Adipocyte (in vitro differentiated cells): ENCODE measurements around the gene PLET1.

Source experiments
- DNase-seq: peaks from one replicate; pipeline ENCODE4 v3.0.0-alpha.2; 2015; ENCODE audit warnings: low read depth
- H3K27me3 ChIP-seq: replicated peaks from 2 replicates; pipeline ENCODE4 v1.7.0; 2013; ENCODE audit warnings: mild to moderate bottlenecking, low read length, moderate library complexity; ENCODE audit not compliant: control insufficient read depth, insufficient read depth
- H3K36me3 ChIP-seq: 2 replicates; pipeline ENCODE4 v1.7.0; 2013; ENCODE audit warnings: low read length, mild to moderate bottlenecking, moderate library complexity; ENCODE audit not compliant: control insufficient read depth, insufficient read depth, severe bottlenecking
- H3K4me1 ChIP-seq: 2 replicates; pipeline ENCODE4 v1.7.0; 2013; ENCODE audit warnings: mild to moderate bottlenecking, low read length, moderate library complexity; ENCODE audit not compliant: control insufficient read depth, insufficient read depth
- H3K4me3 ChIP-seq: 2 replicates; pipeline ENCODE4 v1.7.0; 2013; ENCODE audit warnings: mild to moderate bottlenecking, low read length, moderate library complexity
- H3K9ac ChIP-seq: 2 replicates; pipeline ENCODE4 v1.7.0; 2013; ENCODE audit warnings: mild to moderate bottlenecking, low read length, moderate library complexity
- H3K9me3 ChIP-seq: 2 replicates; pipeline ENCODE4 v1.7.0; 2013; ENCODE audit warnings: mild to moderate bottlenecking, low read length, moderate library complexity; ENCODE audit not compliant: control insufficient read depth

The PLET1 gene

DNA sequence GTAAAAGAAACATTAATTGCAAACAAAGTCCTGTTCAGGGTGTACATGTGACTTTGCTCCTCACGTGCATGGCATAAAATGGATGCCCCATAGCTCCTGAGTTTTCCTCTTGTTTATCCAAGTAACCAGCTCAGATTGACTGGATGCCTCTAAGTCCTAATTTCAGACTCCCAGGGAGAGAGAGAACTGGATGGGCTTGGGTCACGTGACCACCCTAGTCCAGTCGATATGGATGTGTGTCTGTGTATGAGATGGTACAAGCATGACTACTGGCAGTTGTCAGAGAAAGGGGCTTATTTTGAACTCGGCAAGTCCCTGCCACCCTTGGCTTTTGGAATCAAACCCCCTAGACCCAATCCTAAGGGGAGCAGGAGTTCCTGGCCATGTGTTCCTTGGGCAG, 35.4 kb upstream of the PLET1 start:
- Histone ChIP-seq H3K9me3 (no peaks in the 10 kb centered on the region), H3K4me1 (peaks cover 20% of the 10 kb centered on the region), H3K27me3 (no peaks in the 10 kb centered on the region), H3K4me3 (no peak overlapping the region), H3K36me3 (no peaks in the 10 kb centered on the region), H3K9ac (no peak overlapping the region)
- DNase-seq: no peak

DNA sequence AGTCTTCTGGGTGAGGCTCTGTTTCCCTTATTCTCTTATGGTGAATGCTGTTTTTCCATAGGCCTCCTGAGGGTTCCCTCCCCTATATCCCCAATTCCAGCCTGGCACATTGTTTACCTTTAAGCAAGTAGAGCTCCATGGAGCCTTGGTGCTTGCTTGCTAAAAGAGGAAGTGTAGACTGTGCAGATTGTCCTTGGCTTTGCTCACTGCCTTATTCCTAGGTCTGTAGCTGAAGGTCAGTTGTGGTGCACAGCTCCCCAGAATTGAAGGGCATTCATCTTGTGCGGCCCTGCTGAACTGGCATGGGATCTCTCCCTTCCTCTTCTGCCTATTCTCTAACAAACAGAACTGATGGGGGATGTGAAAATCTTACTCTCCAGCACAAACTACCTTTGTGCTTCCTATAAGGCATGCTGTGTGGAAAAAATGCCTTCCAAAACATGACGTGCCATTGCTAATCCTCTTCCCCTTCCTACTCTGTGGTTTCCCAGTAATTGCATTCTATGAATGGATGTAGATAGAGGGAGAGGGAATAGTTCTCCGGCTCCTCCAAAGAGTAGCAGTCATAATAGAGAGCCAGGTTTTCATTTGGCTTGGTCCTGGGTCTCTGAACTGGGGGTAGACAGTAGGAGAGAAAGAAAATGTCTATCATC, 34.2 kb upstream of the PLET1 start:
- Histone ChIP-seq H3K9me3 (no peaks in the 10 kb centered on the region), H3K27me3 (no peaks in the 10 kb centered on the region), H3K4me3 (no peak overlapping the region), H3K9ac (no peak overlapping the region), H3K4me1 (peaks cover 22% of the 10 kb centered on the region), H3K36me3 (no peaks in the 10 kb centered on the region)
- DNase-seq: no peak

DNA sequence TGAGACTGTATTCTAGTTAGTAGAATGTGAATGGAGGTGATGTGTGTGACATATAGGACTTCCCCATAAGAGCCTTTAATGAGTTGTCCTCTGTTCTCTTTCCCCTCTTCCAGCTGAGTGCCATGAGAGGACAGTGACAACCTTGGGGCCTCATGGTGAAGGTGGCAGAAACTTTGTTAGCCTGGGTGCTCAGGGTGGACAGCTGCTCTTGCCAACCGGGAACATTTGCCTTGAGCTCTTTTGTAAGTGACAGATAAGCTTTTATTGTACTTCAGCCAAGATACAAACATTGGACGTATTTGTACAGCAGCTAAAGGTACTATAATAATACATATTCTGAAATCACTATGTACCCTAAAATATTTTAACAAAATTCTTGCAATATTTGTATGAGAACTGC, 33.0 kb upstream of the PLET1 start:
- Histone ChIP-seq H3K36me3 (no peaks in the 10 kb centered on the region), H3K9me3 (no peaks in the 10 kb centered on the region), H3K4me3 (peak overlapping the region; percentile 45), H3K4me1 (peaks cover 26% of the 10 kb centered on the region), H3K27me3 (no peaks in the 10 kb centered on the region), H3K9ac (peak overlapping the region; percentile 16)
- no peak for DNase-seq

DNA sequence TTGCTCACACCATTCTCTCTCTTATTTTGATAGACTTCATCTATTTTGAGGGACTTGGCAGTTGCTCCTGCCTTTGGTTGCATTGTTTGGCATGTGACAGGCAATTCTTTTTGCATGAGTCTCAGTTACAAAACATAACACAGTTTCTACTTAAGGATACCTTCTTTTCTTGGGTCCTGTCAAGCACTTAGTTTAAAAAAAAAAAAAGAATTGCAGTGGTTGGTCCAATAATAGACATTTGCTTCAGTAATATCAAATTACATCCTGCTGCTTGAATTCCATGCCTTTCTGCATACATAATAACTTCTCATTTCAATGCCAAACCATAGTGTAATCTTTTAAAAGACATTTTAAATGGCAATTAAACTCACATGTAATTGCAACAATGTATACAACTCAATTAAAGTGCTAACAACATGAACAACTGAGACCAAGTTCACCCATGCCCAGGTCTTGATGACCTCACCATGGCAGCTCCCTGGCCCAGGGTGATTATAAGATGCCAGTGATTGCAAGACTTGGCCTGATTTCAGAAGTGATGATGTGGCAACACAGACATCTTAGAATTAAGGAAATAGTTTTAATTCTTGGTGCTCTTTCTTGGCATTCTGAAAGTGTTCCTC, 32.2 kb upstream of the PLET1 start:
- no peak overlapping the region for H3K9ac ChIP-seq
- H3K9me3 ChIP-seq: no peaks in the 10 kb centered on the region
- H3K4me3 ChIP-seq: no peak overlapping the region
- DNase-seq: peak; percentile 95
- H3K4me1 ChIP-seq: peaks cover 26% of the 10 kb centered on the region
- H3K27me3 ChIP-seq: no peaks in the 10 kb centered on the region
- no peaks in the 10 kb centered on the region for H3K36me3 ChIP-seq

DNA sequence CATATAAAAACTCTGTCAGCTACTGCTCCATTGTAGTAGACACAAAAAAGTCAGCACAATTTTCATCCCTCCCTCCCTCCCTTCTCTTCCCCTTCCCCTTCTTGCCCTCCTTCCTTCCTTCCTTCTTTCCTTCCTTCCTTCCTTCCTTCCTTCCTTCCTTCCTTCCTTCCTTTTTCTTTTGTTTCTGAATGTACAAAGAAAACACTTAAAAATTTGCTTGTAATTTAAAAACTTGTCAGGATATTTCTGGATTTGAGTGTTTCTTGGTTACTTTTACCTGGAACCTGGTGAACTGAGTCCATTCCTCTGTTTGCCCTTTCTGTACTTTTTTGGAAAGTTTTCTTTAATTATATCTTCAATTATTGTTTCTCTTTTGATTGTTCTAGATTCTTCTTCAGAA, 31.5 kb upstream of the PLET1 start:
- DNase-seq: no peak
- Histone ChIP-seq H3K4me3 (no peak overlapping the region), H3K9me3 (no peaks in the 10 kb centered on the region), H3K27me3 (no peaks in the 10 kb centered on the region), H3K4me1 (peaks cover 26% of the 10 kb centered on the region), H3K9ac (no peak overlapping the region), H3K36me3 (no peaks in the 10 kb centered on the region)

DNA sequence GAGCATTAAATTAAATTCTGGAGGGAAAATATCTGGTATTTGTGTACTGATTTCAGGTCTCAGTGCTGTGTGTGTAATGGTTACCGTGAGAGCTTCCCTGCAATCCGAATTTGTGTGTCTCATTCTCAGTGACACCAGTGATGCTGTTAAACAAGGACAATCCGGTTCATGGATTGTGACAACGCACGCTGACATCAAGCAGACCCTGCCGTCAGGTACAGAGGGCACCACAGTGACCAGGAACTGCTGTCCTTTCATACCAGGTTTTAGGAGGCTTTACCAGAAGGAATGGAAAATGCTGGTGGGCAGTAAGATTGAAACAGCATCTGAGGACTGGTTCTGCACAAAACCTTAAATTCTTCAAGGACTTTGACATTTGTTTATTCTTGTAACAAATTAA, 30.5 kb upstream of the PLET1 start:
- DNase-seq: no peak
- Histone ChIP-seq H3K27me3 (no peaks in the 10 kb centered on the region), H3K9me3 (no peaks in the 10 kb centered on the region), H3K4me1 (peaks cover 26% of the 10 kb centered on the region), H3K4me3 (no peak overlapping the region), H3K36me3 (no peaks in the 10 kb centered on the region), H3K9ac (no peak overlapping the region)

DNA sequence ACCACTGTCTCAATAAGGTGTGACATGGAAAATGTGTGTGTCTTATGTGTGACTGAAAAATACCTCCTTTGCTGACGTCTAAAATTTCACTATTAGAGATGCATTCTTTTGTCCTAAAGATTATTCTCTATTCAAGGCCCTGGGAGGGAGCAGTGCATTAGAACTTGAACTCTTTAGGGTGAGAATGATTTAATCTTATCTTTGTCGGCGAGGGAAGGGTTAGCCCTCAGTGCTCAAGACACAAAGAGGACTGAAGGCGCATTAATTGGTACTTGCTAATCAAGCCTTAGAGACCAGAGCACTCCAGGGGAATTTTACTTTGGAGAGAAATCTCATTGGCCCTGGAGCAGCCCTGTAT, 29.8 kb upstream of the PLET1 start:
- H3K4me3 ChIP-seq: peak overlapping the region; percentile 85
- no peaks in the 10 kb centered on the region for H3K27me3 ChIP-seq
- no peak for DNase-seq
- H3K4me1 ChIP-seq: peaks cover 26% of the 10 kb centered on the region
- H3K9ac ChIP-seq: peak overlapping the region; percentile 80
- no peaks in the 10 kb centered on the region for H3K36me3 ChIP-seq
- H3K9me3 ChIP-seq: no peaks in the 10 kb centered on the region

DNA sequence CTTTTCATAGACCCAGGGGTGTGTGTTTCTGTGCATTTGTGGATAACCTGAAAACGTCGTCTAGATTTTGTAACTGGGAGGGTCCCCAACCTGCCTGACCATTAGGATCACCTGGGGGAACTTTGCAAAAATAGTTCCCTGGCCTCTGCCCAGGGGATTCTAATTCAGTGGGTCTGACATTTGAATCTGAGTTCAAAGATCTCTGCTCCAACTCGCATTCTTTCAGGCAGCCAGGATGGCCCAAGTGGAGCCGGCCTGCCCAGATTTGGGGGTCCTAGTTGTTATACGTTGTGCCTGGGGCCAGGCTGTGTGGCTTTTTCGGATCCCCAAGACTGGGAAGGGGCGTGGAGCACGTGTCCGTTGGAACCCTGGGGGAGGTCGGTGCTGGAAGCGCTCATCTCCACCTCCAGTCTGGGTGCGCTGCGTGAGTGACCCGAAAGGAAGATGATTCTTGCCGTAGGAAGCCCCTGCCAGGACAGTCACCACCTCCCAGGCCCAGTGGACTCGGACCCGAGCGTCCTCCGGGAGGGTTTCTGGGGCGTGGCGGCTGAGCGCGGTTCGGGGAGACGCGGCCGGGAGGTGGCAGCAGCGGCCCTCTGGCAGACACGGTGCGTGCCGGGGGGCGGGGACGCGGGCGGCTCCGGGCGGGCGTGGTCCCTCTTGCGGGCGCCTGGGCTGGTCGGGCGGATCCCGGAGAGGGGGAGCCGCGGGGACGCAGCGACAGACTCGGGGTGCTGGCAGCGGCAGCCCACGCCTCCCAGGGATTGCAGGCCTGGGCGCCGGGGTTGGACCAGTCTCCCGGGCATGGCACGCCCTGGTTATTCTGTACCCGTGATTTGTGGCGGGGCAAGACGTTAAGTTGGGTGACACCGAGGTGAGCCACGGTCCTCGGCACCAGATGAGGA, 29.2 kb upstream of the PLET1 start:
- peak overlapping the region; percentile 80 for H3K9ac ChIP-seq
- peak; percentile 93 for DNase-seq

DNA sequence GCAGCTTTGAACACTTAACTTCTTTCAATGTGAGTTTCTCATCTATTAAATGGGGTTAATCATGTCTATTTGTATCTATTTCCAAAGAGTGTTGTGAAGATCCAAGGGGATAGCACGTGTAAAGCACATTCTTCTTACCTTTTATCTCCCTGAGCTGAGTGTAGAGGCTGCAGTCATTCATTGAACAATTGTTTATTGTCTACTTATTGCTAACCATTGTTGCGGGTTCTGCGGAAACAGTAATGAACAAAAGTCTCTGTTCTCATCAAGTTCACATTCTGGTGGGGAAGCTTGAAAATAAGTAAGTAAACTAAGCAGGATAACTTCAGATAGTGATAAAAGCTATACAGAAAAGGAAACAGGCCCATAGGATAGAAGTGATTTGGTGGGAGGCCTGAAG, 27.4 kb upstream of the PLET1 start:
- Histone ChIP-seq H3K9me3 (no peaks in the 10 kb centered on the region), H3K36me3 (no peaks in the 10 kb centered on the region), H3K27me3 (no peaks in the 10 kb centered on the region), H3K9ac (no peak overlapping the region), H3K4me3 (no peak overlapping the region), H3K4me1 (peaks cover 14% of the 10 kb centered on the region)
- DNase-seq: no peak

More for the DNA sequence above, 29.2 kb upstream of the PLET1 start:
- H3K27me3 ChIP-seq: no peaks in the 10 kb centered on the region
- H3K36me3 ChIP-seq: no peaks in the 10 kb centered on the region
- peak overlapping the region; percentile 85 for H3K4me3 ChIP-seq
- no peaks in the 10 kb centered on the region for H3K9me3 ChIP-seq
- peaks cover 26% of the 10 kb centered on the region for H3K4me1 ChIP-seq

DNA sequence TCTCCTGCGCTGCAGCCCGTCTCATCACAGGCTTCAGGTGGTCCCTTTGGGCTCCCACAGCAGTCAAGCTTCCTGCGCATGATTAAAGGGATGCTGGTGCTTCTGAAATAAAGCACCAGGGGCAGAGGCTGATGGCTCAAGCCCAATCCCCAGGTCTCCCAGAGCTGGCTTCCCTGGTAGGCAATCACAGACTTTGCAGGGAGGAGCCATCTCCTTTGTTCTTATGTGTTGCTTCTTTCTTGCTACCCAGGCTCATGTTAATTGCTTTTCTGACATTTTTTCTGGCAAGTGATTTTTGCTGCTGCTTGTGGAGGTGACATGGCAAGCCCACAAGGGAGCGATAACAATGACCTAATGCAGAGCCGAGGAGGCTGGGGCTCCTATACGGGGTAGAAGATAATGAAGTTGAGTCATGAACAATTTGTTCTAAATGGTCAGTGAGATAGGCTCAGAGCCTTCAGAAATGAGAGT, 25.2 kb upstream of the PLET1 start:
- peaks cover 6% of the 10 kb centered on the region for H3K4me1 ChIP-seq
- peak; percentile 17 for DNase-seq

DNA sequence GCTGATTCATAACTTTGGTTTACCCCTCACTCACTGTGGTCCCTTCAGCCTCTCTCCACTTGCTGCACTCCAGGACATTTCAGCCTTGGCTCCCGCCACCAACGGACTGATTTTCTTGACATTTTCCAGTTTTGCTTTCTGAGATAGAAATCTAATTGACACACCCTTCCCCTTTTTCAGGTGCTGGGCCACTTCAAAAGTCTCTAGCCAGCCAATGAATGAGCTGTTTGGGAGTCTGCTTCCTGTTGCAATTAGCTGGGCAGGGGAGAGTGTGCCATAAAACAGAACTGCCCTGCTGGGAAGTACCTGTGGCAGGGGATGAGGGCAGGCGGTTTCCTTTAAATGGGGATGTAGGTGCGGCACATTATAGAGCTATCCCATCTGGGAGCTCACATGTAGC, 21.1 kb upstream of the PLET1 start:
- Histone ChIP-seq H3K27me3 (no peaks in the 10 kb centered on the region), H3K36me3 (no peaks in the 10 kb centered on the region), H3K4me1 (peaks cover 4% of the 10 kb centered on the region), H3K9ac (no peak overlapping the region), H3K9me3 (no peaks in the 10 kb centered on the region), H3K4me3 (no peak overlapping the region)
- no peak for DNase-seq

More for the DNA sequence above, 25.2 kb upstream of the PLET1 start:
- H3K27me3 ChIP-seq: no peaks in the 10 kb centered on the region
- no peak overlapping the region for H3K9ac ChIP-seq
- no peaks in the 10 kb centered on the region for H3K9me3 ChIP-seq
- no peak overlapping the region for H3K4me3 ChIP-seq
- no peaks in the 10 kb centered on the region for H3K36me3 ChIP-seq
